Activated CD4-positive, alpha-beta memory T cell treated with anti-CD3 and anti-CD28 coated beads for 36 hours (primary cell): ENCODE results near the gene FAF1. TPM values are rescaled to one million over a fixed set of nuclear protein-coding genes. Genes with fewer than 3 reads are reported as not detected.
"Not testable (repeated sequence)": the region's sequence is repeated elsewhere in the genome, so short reads cannot be mapped to it uniquely, and the experiment has no call there.

Experiments used
- CTCF ChIA-PET: fragments of 350-600 bp; sonication (Branson Sonifier 250); formaldehyde crosslinking; loops from one replicate; lab custom pipeline; 2021; ENCODE audit warnings: antibody characterized with exemption, inconsistent platforms; lab: Charles Lee
- POLR2A ChIA-PET: fragments of 350-600 bp; sonication (Branson Sonifier 250); formaldehyde crosslinking; loops from one replicate; lab custom pipeline; 2021; ENCODE audit warnings: antibody characterized with exemption; lab: Charles Lee
- DNase-seq: peaks from one replicate; pipeline ENCODE4 v3.0.0-alpha.2; 2020
- H3K27ac Mint-ChIP-seq: one replicate; pipeline ENCODE4 v1.8.0; 2021; ENCODE audit warnings: mixed read lengths
- H3K27me3 Mint-ChIP-seq: one replicate; pipeline ENCODE4 v1.8.0; 2021; ENCODE audit warnings: mixed read lengths
- H3K36me3 Mint-ChIP-seq: one replicate; pipeline ENCODE4 v1.8.0; 2021; ENCODE audit warnings: mixed read lengths
- H3K4me1 Mint-ChIP-seq: one replicate; pipeline ENCODE4 v1.8.0; 2021; ENCODE audit warnings: low read depth, mixed read lengths
- H3K4me3 Mint-ChIP-seq: one replicate; pipeline ENCODE4 v1.8.0; 2021; ENCODE audit warnings: mild to moderate bottlenecking, mixed read lengths
- H3K9me3 Mint-ChIP-seq: one replicate; pipeline ENCODE4 v1.8.0; 2021; ENCODE audit warnings: mixed read lengths
- intact Hi-C: fragments of 100-400 bp; cut with micrococcal nuclease; formaldehyde crosslinking; loops from one replicate; pipeline ENCODE4 v1.15.1; 2023
- total RNA-seq, 2 experiments: library from RNA; stranded (reverse); gene quantifications; one replicate each; pipeline ENCODE4 v1.2.3, GENCODE V29; 2021

The FAF1 gene
- total RNA-seq, 2 experiments from 2014 or later = 77.0 to 84.6 TPM

- Mint-ChIP-seq H3K4me3 (no peak overlapping the region), H3K4me1 (peaks cover 28% of the 10 kb centered on the region), H3K9me3 (no peaks in the 10 kb centered on the region), H3K36me3 (peaks cover 2% of the 10 kb centered on the region), H3K27ac (no peak overlapping the region), H3K27me3 (no peaks in the 10 kb centered on the region)
- intact Hi-C loops = no loop called here
- ChIA-PET POLR2A (no interaction called here), CTCF (interaction anchor here (1.2 kb wide), 1 partner anchor 76 kb away, joined by 3 read pairs; no protein-coding TSS in a partner anchor)
- no peak for DNase-seq
Measured at GRCh38 chr1:50949286-50949982, 10.6 kb downstream of the FAF1 start.

- intact Hi-C loops = no loop called here
- ChIA-PET CTCF (no interaction called here), POLR2A (no interaction called here)
- Mint-ChIP-seq H3K4me1 (peaks cover 18% of the 10 kb centered on the region), H3K36me3 (peaks cover 2% of the 10 kb centered on the region), H3K27me3 (no peaks in the 10 kb centered on the region), H3K27ac (no peak overlapping the region), H3K4me3 (no peak overlapping the region), H3K9me3 (no peaks in the 10 kb centered on the region)
- no peak for DNase-seq
Measured at GRCh38 chr1:50942334-50942733, 17.7 kb downstream of the FAF1 start.

- Mint-ChIP-seq H3K27me3 (no peaks in the 10 kb centered on the region), H3K36me3 (no peaks in the 10 kb centered on the region), H3K4me1 (peaks cover 24% of the 10 kb centered on the region), H3K27ac (no peak overlapping the region), H3K4me3 (no peak overlapping the region), H3K9me3 (no peaks in the 10 kb centered on the region)
- DNase-seq = no peak
- POLR2A ChIA-PET = no interaction called here
- intact Hi-C loops = no loop called here
- CTCF ChIA-PET = interaction anchor here (1.2 kb wide), 1 partner anchor 11 kb away, joined by 4 read pairs; no protein-coding TSS in a partner anchor
Measured at GRCh38 chr1:50940291-50940690, 19.8 kb downstream of the FAF1 start.

- Mint-ChIP-seq H3K9me3 (no peaks in the 10 kb centered on the region), H3K27ac (no peak overlapping the region), H3K4me1 (peaks cover 26% of the 10 kb centered on the region), H3K27me3 (no peaks in the 10 kb centered on the region), H3K36me3 (no peaks in the 10 kb centered on the region), H3K4me3 (no peak overlapping the region)
- intact Hi-C loops = no loop called here
- ChIA-PET CTCF (interaction anchor here (0.6 kb wide), 1 partner anchor 200 kb away, joined by 4 read pairs; no protein-coding TSS in a partner anchor), POLR2A (no interaction called here)
- DNase-seq = no peak
Measured at GRCh38 chr1:50936321-50936720, 23.7 kb downstream of the FAF1 start.

- POLR2A ChIA-PET, H3K27ac Mint-ChIP-seq, H3K4me3 Mint-ChIP-seq, DNase-seq, intact Hi-C loops, CTCF ChIA-PET, H3K27me3 Mint-ChIP-seq, H3K9me3 Mint-ChIP-seq, H3K36me3 Mint-ChIP-seq: not testable (repeated sequence)
- H3K4me1 Mint-ChIP-seq = peaks cover 33% of the 10 kb centered on the region
Measured at GRCh38 chr1:50935276-50935675, 24.8 kb downstream of the FAF1 start.

GRCh38 chr1:50934838-50935237, 25.2 kb downstream of the FAF1 start:
- H3K4me3 Mint-ChIP-seq = no peak overlapping the region
- intact Hi-C loops = no loop called here
- H3K27ac Mint-ChIP-seq = no peak overlapping the region
- no peaks in the 10 kb centered on the region for H3K36me3 Mint-ChIP-seq
- no peak for DNase-seq
- CTCF ChIA-PET = no interaction called here
- H3K27me3 Mint-ChIP-seq = no peaks in the 10 kb centered on the region
- H3K9me3 Mint-ChIP-seq = no peaks in the 10 kb centered on the region
- H3K4me1 Mint-ChIP-seq = peaks cover 37% of the 10 kb centered on the region
- POLR2A ChIA-PET = no interaction called here

GRCh38 chr1:50933770-50934169, 26.3 kb downstream of the FAF1 start:
- intact Hi-C loops, H3K27me3 Mint-ChIP-seq, DNase-seq, CTCF ChIA-PET, H3K36me3 Mint-ChIP-seq, H3K27ac Mint-ChIP-seq, H3K9me3 Mint-ChIP-seq, H3K4me3 Mint-ChIP-seq, POLR2A ChIA-PET: not testable (repeated sequence)
- H3K4me1 Mint-ChIP-seq = peaks cover 38% of the 10 kb centered on the region

GRCh38 chr1:50932043-50932442, 28.0 kb downstream of the FAF1 start:
- H3K27me3 Mint-ChIP-seq, H3K27ac Mint-ChIP-seq, H3K4me3 Mint-ChIP-seq, DNase-seq, H3K9me3 Mint-ChIP-seq, intact Hi-C loops, POLR2A ChIA-PET, H3K36me3 Mint-ChIP-seq: not testable (repeated sequence)
- CTCF ChIA-PET = interaction anchor here (1.4 kb wide), 1 partner anchor 257 kb away, joined by 4 read pairs; no protein-coding TSS in a partner anchor
- peaks cover 38% of the 10 kb centered on the region for H3K4me1 Mint-ChIP-seq

- ChIA-PET POLR2A (no interaction called here), CTCF (interaction anchor here (1.4 to 2.0 kb wide), 5 partner anchors 29 to 258 kb away, joined by 4 to 20 read pairs (median 13); partner anchors contain the start of genes CDKN2C and FAF1)
- H3K9me3 Mint-ChIP-seq = no peaks in the 10 kb centered on the region
- peaks cover 32% of the 10 kb centered on the region for H3K4me1 Mint-ChIP-seq
- no peak overlapping the region for H3K4me3 Mint-ChIP-seq
- H3K36me3 Mint-ChIP-seq = peaks cover 1% of the 10 kb centered on the region
- H3K27ac Mint-ChIP-seq = no peak overlapping the region
- intact Hi-C loops = loop anchor here (2.0 kb wide), 1 partner anchor 38 kb away; no protein-coding TSS in a partner anchor
- DNase-seq = peak; percentile 36
- no peaks in the 10 kb centered on the region for H3K27me3 Mint-ChIP-seq
Measured at GRCh38 chr1:50930965-50931737, 28.9 kb downstream of the FAF1 start.

GRCh38 chr1:50930193-50930592, 29.9 kb downstream of the FAF1 start:
- Mint-ChIP-seq H3K36me3 (peaks cover 2% of the 10 kb centered on the region), H3K9me3 (no peaks in the 10 kb centered on the region), H3K27ac (no peak overlapping the region), H3K4me1 (peaks cover 26% of the 10 kb centered on the region), H3K4me3 (no peak overlapping the region), H3K27me3 (no peaks in the 10 kb centered on the region)
- no peak for DNase-seq
- CTCF ChIA-PET = interaction anchor here (0.9 to 5.0 kb wide), 21 partner anchors 8 to 367 kb away, joined by 3 to 62 read pairs (median 4); partner anchors contain the start of genes CDKN2C and FAF1
- POLR2A ChIA-PET = no interaction called here
- intact Hi-C loops = loop anchor here (2.0 kb wide), 1 partner anchor 39 kb away; no protein-coding TSS in a partner anchor

GRCh38 chr1:50929376-50929958, 30.6 kb downstream of the FAF1 start:
- intact Hi-C loops = loop anchor here (1.0 kb wide), 1 partner anchor 260 kb away; no protein-coding TSS in a partner anchor
- no peak for DNase-seq
- CTCF ChIA-PET = interaction anchor here (0.5 to 5.0 kb wide), 28 partner anchors 9 to 368 kb away, joined by 3 to 62 read pairs (median 3); partner anchors contain the start of genes CDKN2C and FAF1

GRCh38 chr1:50923564-50923963, 36.5 kb downstream of the FAF1 start:
- intact Hi-C loops = no loop called here
- H3K27me3 Mint-ChIP-seq = no peaks in the 10 kb centered on the region
- H3K4me3 Mint-ChIP-seq = no peak overlapping the region
- POLR2A ChIA-PET = no interaction called here
- CTCF ChIA-PET = no interaction called here
- peaks cover 15% of the 10 kb centered on the region for H3K9me3 Mint-ChIP-seq
- no peak overlapping the region for H3K27ac Mint-ChIP-seq
- peaks cover 13% of the 10 kb centered on the region for H3K4me1 Mint-ChIP-seq
- H3K36me3 Mint-ChIP-seq = peaks cover 27% of the 10 kb centered on the region
- no peak for DNase-seq

More at GRCh38 chr1:50929376-50929958, 30.6 kb downstream of the FAF1 start:
- Mint-ChIP-seq H3K36me3 (peaks cover 3% of the 10 kb centered on the region), H3K4me3 (no peak overlapping the region), H3K27me3 (no peaks in the 10 kb centered on the region), H3K9me3 (peaks cover under 1% of the 10 kb centered on the region), H3K27ac (no peak overlapping the region), H3K4me1 (peaks cover 26% of the 10 kb centered on the region)
- POLR2A ChIA-PET = no interaction called here
